Erythroblast (primary cell): ENCODE measurements around the gene ARHGAP1.
"Not testable (repeated sequence)": the region's sequence is repeated elsewhere in the genome, so short reads cannot be mapped to it uniquely, and the experiment has no call there.

ENCODE experiments used
- DNase-seq, 2 experiments: peaks; one replicate each; lab custom pipeline; 2025; lab: John Stamatoyannopoulos, UW
- GATA1 ChIP-seq: IDR thresholded peaks from 2 replicates; pipeline ENCODE4 v1.6.1; 2011; ENCODE audit warnings: low read depth, mild to moderate bottlenecking, control low read depth, low read length, moderate library complexity
- POLR2A ChIP-seq: IDR thresholded peaks from 2 replicates; pipeline ENCODE4 v1.6.1; 2011; ENCODE audit warnings: mild to moderate bottlenecking, low read length

Gene ARHGAP1

GRCh38 chr11:46679241-46680163, 20.9 kb downstream of the ARHGAP1 start:
- TF ChIP-seq POLR2A (no peak), GATA1 (no peak)
- DNase-seq = no peak

- no peak for DNase-seq
- no peak for TF ChIP-seq POLR2A
- TF ChIP-seq GATA1 = no peak
These were observed 21.7 kb downstream of the ARHGAP1 start for GRCh38 chr11:46678741-46679130.

DNA sequence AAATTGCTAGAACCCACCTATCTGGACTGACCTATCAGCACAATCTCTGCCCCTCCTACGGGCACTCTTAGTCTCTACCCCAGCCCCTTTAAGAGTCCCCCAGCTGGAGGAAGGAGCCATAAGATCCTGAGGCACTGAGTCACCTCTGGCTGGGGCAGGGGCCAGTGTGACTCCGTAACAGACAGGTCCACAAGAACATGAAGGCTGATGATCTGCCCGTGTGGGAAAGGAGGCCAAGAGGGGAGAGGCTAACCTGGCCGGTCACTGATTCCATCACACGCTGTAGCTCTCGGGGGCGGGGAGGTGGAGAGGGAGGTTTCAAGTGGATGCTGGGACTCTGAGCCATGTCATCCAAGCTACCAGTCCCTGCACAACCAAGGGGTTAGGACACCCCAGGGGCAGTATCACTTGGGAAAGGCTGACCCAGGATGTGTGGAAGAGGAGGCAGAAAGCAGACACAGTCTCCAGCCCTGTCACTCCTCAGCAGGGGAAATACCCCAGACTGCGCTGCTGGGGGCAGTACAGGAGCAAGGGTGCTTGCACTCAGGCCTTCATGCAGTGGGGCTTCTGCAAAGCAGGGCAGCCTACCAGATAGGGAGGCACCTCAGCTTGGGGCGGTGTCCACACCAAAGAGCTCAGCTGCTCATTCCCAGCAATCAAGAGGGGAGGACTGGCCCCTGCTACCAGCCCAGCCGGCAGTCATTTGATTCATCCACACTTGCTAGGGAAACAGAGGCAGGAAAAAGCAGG, 22.3 kb downstream of the ARHGAP1 start:
- TF ChIP-seq POLR2A (no peak), GATA1 (no peak)

DNA sequence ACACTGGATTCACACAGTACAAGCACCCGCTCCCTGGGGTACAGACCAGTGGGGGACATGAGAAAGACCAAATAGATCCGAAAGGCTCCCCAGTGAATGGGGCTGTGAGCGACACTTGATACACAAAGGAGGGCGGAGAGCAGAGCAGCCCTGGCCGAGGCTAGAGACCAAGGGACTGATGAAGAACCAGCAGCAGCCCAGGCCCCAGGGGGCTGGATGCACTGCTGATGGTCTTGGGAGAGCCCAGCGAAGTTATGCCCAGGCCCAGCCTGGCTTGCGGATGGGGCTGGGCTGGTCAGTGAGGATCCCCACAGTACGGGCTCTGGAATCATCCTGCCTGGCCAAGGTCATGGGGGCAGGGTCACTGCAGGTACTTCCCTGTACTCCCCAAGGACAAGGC, 23.2 kb downstream of the ARHGAP1 start:
- DNase-seq = no peak
- TF ChIP-seq POLR2A = no peak
- TF ChIP-seq GATA1 = no peak

More for the DNA sequence above, 22.3 kb downstream of the ARHGAP1 start:
- peak in 1 of 2 experiments; percentile 22 for DNase-seq

- no peak for DNase-seq
- TF ChIP-seq GATA1 (no peak), POLR2A (no peak)
These were observed 23.8 kb downstream of the ARHGAP1 start for GRCh38 chr11:46676436-46677158.

DNA sequence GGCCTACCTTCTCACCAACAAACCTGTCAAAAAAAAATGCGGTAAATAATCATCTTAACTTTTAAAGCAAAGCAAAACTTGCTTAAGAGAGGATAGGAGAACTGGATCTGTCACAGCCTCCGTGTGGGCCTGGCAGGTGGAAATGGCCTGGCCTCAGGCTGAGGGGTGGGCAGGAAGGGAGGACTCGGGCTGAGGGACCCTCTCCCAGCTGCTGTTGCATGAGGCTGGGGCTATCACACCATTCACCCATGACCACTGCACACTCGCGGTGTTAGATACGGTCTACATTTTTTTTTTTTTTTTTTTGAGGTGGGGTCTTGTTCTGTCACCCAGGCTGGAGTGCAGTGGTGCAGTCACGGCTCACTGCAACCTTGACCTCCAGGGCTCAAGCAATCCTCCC, 24.5 kb downstream of the ARHGAP1 start:
- TF ChIP-seq POLR2A (no peak), GATA1 (no peak)
- DNase-seq = no peak

GRCh38 chr11:46675288-46675851, 25.0 kb downstream of the ARHGAP1 start:
- no peak for DNase-seq
- TF ChIP-seq GATA1 (no peak), POLR2A (no peak)

DNA sequence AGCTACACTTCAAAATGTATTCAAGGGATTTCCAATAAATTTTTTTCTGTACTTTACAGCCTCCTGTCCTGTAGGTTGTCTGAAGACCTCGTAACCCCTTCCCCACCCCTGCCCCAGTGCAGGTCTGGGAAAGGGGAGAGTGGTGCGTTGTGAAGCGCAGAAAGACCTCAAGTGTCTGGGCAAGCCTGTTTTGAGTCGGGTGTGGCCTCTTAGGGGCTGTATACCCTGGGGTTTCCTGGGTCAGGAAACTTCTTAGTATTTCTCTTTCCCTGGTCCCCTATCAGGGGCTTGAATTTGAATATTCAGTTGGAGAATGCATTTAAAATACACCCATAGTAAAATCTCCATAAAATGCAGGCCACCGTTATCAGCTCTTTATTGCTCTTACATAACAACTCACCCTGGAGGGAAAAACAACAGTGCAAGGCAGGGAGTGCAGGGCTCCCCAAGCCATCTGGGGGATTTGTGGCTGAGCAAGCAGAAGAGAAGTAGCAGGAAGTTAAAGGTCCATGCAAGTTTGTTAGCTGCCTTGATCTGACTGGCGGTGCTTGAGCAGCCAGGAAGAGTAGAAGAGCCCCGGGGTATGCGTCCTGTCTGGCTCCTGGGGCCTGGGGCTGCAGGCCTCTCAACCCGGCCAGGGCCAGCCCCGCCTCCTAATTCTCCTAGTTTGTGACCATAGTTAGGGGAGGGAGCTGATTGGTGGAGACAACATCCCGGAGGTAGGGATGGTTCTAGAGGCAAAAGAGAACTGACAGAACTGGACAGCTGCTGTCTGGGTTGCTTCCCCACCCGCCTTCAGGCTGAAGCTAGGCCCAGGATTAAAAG, 25.7 kb downstream of the ARHGAP1 start:
- TF ChIP-seq GATA1 (no peak), POLR2A (no peak)
- no peak for DNase-seq

DNA sequence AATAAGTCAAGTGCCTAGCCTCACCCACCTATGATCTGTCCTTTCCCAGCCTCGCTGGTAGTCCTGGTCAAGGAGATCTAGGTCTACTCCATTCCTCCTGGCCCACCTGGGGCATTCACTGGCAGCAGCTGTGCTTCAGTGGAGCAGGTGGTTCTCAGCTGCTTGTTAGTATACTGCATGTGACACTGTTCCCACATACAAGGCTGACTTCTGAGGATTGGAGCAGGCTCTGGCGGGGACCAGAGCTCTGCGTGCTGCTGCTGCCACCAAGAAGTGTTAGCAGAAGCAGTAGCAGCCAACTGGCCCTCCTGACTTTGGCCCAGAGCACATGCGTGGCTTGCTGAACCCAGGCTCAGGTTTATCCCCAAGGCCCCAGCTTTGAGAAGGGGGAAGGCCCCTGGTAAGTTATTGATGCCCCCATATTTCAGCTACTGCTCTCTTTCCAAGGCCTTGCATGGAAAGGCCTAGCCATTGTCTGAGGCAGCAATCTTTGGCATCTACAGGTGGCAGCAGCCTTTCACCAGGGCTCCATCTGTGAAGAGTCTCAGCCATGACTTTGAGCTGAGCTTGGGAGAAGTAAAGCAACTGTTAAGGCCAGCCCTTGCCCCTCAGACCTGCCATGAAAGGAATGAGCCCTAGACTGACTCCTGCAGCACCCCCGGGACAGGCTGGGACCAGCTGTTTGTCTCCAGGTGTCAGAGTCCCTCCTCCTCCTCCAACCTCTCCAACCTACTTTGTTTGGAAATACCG, 26.5 kb downstream of the ARHGAP1 start:
- DNase-seq = no peak
- TF ChIP-seq GATA1 (no peak), POLR2A (no peak)

GRCh38 chr11:46672381-46672839, 28.0 kb downstream of the ARHGAP1 start:
- no peak for DNase-seq
- TF ChIP-seq POLR2A (no peak), GATA1 (no peak)

- TF ChIP-seq GATA1 = no peak
- no peak for TF ChIP-seq POLR2A
- no peak for DNase-seq
These were observed 28.5 kb downstream of the ARHGAP1 start for GRCh38 chr11:46671958-46672315.

GRCh38 chr11:46670521-46670920, 29.9 kb downstream of the ARHGAP1 start:
- not testable (repeated sequence) for DNase-seq

- DNase-seq = peak; percentile 82 to 94
- no peak for TF ChIP-seq POLR2A
- TF ChIP-seq GATA1 = no peak
These were observed 30.7 kb downstream of the ARHGAP1 start for GRCh38 chr11:46669711-46670139.
